ENCODE data around the gene RASA3.

RASA3 gene

DNA sequence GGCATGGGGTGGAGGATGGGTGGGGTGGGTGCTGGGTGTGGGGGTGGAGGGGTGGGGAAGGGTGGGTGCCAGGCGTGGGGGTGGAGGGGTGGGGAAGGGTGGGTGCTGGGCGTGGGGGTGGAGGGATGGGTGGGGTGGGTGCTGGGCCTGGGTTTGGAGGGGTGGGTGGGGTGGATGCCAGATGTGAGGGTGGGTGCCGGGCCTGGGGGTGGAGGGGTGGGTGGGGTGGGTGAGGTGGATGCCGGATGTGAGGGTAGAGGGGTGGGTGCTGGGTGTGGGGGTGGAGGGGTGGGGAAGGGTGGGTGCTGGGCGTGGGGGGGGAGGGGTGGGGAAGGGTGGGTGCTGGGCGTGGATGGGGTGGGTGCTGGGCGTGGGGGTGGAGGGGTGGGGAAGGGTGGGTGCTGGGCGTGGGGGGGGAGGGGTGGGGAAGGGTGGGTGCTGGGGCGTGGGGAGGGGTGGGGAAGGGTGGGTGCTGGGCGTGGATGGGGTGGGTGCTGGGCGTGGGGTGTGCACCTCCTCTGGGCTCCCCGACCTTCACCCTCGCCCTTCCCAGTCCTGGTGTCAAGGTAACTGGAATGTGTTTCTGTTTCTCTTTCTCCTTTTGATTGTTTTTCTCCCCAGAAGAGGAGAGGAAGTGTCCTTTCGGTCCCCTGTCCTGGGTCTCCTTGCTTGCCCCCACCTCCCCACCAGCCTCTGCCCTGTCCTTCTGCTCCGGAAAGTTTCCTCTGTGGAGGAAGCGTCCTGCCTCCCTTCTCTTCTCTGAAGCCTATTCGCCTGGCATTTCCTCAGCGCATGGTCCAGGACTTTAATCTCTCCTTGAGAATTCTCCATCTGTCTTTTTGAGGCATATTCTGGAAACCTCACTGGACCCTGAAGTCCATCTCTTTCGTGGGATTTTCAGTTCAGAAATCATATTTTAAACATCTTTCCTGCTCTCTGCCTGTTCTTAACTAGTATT is 23.8 kb upstream of the RASA3 start:
- Histone ChIP-seq H3K36me3 (no peaks in the 10 kb centered on the region), H3K4me1 (peaks cover 57% of the 10 kb centered on the region), H3K27me3 (no peaks in the 10 kb centered on the region), H3K27ac (0 out of 2 replicates have a peak overlapping the region, but pooled peaks have one; percentile 44), H3K4me3 (no peak overlapping the region), H3K9ac (no peak overlapping the region), H3K4me2 (no peak overlapping the region), H4K20me1 (no peaks in the 10 kb centered on the region), H3K9me3 (no peaks in the 10 kb centered on the region)
- TF ChIP-seq Cebpa-rat (IDR thresholded peaks at IDR 0.05), result no peak

DNA sequence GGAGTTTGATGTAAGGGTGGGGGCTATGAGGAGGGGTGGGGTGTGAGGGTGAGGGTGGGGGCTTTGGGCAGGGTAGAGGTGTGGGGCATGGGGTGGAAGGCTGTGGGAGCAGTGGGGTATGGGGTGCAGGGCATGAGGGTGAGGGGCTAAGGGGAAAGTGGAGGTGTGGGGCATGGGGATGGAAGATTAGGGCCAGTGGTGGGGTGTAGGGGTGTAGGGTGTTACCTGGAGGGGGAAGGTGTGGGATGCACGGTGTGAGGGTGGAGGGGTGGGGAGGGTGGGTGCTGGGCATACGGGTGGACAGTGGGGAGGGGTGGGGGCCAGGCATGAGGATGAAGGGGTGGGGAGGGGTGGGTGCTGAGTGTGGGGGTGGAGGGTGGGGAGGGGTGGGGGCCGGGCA is 22.9 kb upstream of the RASA3 start:
- H3K9ac ChIP-seq, result no peak overlapping the region

DNA sequence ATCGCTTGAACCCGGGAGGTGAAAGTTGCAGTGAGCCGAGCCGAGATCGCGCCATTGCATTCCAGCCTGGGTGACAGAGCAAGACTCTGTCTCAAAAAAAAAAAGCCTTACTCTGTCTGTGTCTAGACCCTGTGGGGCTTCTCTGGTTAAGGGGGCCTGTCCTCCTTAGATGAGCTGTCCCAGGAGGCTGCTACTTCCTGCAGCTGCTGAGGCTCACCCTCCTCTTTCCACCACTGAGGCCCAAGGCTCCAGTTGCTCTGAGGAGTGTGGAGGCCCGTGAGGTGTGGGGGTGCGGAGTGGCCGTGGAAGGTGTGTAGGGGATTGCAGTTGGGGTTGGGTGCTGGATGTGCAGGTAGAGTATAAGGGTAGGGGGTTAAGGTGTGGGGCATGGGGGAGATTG is 22.1 kb upstream of the RASA3 start:
- H3K4me3 ChIP-seq, result peak overlapping the region; percentile 50; the same call in 1 of the 2 replicates
- H3K4me1 ChIP-seq, result peaks cover 57% of the 10 kb centered on the region
- peak overlapping the region; percentile 73 for H3K9ac ChIP-seq
- H3K27ac ChIP-seq, result peak overlapping the region; percentile 76
- H3K4me2 ChIP-seq, result peak overlapping the region; percentile 94
- no peaks in the 10 kb centered on the region for H3K36me3 ChIP-seq
- TF ChIP-seq Cebpa-rat (IDR thresholded peaks at IDR 0.05), result no peak
- no peaks in the 10 kb centered on the region for H4K20me1 ChIP-seq
- H3K9me3 ChIP-seq, result no peaks in the 10 kb centered on the region
- H3K27me3 ChIP-seq, result no peaks in the 10 kb centered on the region

More for the DNA sequence above, 22.9 kb upstream of the RASA3 start:
- Histone ChIP-seq H3K4me1 (peaks cover 57% of the 10 kb centered on the region), H3K4me2 (no peak overlapping the region), H3K27ac (no peak overlapping the region), H3K36me3 (no peaks in the 10 kb centered on the region), H3K4me3 (no peak overlapping the region), H3K9me3 (no peaks in the 10 kb centered on the region), H4K20me1 (no peaks in the 10 kb centered on the region), H3K27me3 (no peaks in the 10 kb centered on the region)
- no peak for TF ChIP-seq Cebpa-rat (IDR thresholded peaks at IDR 0.05)

DNA sequence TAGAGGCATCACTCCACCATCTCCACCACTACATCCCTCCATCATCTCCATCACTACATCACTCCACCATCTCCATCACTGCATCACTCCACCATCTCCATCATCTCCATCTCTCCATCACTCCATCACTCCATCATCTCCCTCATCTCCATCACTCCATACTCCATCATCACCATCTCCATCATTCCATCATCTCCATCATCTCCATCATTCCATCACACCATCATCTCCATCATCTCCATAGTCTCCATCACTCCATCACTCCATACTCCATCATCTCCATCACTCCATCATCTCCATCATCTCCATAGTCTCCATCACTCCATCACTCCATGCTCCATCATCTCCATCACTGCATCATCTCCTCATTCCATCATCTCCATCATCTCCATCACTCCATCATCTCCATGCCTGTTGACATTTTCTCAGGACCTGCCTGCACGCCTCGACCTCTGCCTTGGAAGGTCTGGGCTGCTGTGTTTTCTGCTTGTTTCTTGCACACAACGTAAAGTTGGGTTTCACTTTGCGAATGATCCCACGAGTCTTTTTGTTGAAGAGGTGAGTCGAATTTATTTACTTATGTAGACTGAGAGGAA is 21.2 kb upstream of the RASA3 start:
- Histone ChIP-seq H3K27me3 (no peaks in the 10 kb centered on the region), H3K4me3 (peak overlapping the region; percentile 50; the same call in 1 of the 2 replicates), H3K27ac (peak overlapping the region; percentile 76), H3K4me2 (peak overlapping the region; percentile 94), H3K36me3 (no peaks in the 10 kb centered on the region), H3K4me1 (peaks cover 62% of the 10 kb centered on the region), H3K9me3 (no peaks in the 10 kb centered on the region), H4K20me1 (no peaks in the 10 kb centered on the region), H3K9ac (peak overlapping the region; percentile 73)
- TF ChIP-seq Cebpa-rat (IDR thresholded peaks at IDR 0.05), result no peak

DNA sequence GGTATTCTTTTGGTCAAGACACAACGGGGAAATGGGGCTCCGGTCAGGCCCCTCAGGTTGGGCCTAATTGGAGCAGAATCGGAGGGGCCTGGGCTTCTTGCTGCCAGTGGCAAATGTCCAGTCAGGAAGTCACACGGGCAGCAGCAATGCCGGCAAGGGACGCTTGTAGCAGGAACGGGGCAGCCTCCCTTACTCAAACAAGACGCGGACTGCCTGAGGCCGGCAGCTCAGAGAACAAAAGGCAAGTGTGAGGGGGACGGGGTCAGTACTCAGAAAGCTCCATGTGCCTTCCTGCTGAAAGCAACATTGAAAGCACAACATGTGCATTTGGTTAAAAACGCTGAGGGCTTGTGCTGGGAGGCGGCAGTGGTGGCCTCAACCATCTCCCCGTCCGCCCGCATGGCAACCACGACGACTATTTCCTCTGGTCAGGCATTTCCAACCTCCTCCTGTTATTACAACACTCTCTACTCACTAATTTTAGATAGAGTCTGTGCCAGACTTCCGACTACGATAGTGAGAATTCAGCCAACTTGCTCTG is 20.5 kb upstream of the RASA3 start:
- no peak overlapping the region for H3K4me3 ChIP-seq
- no peaks in the 10 kb centered on the region for H3K36me3 ChIP-seq
- no peak overlapping the region for H3K9ac ChIP-seq
- no peak for TF ChIP-seq Cebpa-rat (IDR thresholded peaks at IDR 0.05)
- peak overlapping the region; percentile 94 for H3K4me2 ChIP-seq
- H3K27me3 ChIP-seq, result no peaks in the 10 kb centered on the region
- no peaks in the 10 kb centered on the region for H4K20me1 ChIP-seq
- peaks cover 69% of the 10 kb centered on the region for H3K4me1 ChIP-seq
- H3K27ac ChIP-seq, result no peak overlapping the region
- no peaks in the 10 kb centered on the region for H3K9me3 ChIP-seq

DNA sequence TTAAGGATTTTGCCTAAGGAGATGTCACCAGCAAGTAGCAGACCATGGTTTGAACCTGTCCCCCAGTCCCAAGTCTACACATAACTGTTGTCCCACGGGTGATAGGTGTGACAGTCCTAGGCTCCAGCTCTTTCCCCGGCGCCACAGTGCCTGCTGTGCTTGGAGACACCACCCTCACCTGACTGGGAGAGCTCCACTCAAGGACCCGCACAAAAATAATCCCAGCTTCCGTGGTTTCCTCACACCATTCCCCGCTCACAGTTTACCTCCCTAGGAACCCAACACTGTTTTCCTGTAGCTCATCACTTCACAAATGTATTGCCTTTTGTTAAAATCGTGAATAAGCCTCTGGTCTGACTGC is 19.8 kb upstream of the RASA3 start:
- H4K20me1 ChIP-seq, result no peaks in the 10 kb centered on the region
- peak overlapping the region; percentile 94; the same call in 1 of the 2 replicates for H3K4me2 ChIP-seq
- no peak overlapping the region for H3K27ac ChIP-seq
- H3K4me3 ChIP-seq, result no peak overlapping the region
- TF ChIP-seq Cebpa-rat (IDR thresholded peaks at IDR 0.05), result no peak
- no peaks in the 10 kb centered on the region for H3K36me3 ChIP-seq
- H3K27me3 ChIP-seq, result no peaks in the 10 kb centered on the region
- H3K4me1 ChIP-seq, result peaks cover 73% of the 10 kb centered on the region
- no peaks in the 10 kb centered on the region for H3K9me3 ChIP-seq
- no peak overlapping the region for H3K9ac ChIP-seq

DNA sequence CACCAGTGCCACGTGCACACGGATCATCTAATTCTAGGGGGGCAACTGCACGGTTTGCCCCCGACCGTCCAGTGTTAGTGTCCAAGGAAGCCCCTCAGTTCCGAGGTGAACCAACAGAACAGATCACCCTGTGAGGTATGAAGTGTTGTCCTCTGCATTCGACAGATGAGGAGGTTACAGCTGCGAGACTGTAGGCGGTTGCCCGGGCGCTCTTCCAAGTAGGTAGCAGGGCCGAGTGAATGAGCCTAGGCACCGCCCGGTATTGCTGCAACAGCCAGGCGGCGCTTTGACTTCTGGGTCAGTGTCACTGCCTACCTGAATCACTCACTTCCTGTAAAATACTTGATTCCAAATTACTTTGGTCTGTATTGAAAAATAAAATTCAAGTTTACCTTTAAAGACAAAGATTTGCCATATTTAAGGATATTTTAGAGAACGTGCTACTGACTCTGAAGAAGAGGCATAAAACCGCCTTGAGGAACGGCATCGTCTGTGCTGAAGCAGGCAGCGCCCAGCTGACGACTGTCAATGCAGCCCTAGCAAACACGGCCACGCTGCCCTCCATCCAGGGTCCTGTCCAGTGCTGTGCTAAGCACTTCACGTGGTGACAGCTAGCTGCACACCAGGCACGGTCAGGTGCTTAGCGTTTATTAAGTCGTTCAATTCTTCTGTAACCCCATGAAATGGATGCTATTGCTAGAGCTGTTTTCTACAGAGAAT is 19.3 kb upstream of the RASA3 start:
- Histone ChIP-seq H3K36me3 (no peaks in the 10 kb centered on the region), H3K27me3 (no peaks in the 10 kb centered on the region), H4K20me1 (no peaks in the 10 kb centered on the region), H3K9ac (no peak overlapping the region), H3K4me1 (peaks cover 78% of the 10 kb centered on the region), H3K27ac (no peak overlapping the region), H3K9me3 (no peaks in the 10 kb centered on the region), H3K4me2 (no peak overlapping the region), H3K4me3 (no peak overlapping the region)
- no peak for TF ChIP-seq Cebpa-rat (IDR thresholded peaks at IDR 0.05)

DNA sequence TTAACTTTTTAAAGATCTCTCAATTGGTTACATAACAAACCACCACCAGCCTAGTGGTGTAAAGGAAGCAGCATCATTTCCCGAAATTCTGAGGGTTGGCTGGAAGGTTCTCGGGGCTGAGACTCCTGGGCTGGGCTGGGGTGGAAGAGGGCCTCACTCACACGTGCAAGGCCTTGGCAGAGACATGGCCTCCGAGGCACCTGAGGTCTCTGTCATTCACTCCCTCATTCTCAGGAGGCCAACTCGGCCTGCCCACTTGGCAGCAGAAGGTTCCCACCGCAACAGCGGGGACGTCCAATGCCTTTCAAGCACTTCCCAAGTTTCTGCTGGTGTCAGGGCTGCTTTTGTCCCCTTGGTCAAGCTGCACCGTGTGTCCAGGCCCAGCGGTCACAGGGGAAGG is 18.6 kb upstream of the RASA3 start:
- Histone ChIP-seq H3K4me3 (no peak overlapping the region), H3K9ac (no peak overlapping the region), H3K9me3 (no peaks in the 10 kb centered on the region), H3K27me3 (no peaks in the 10 kb centered on the region), H3K4me1 (peaks cover 81% of the 10 kb centered on the region), H3K4me2 (peak overlapping the region; percentile 39), H4K20me1 (no peaks in the 10 kb centered on the region), H3K36me3 (no peaks in the 10 kb centered on the region), H3K27ac (no peak overlapping the region)
- no peak for TF ChIP-seq Cebpa-rat (IDR thresholded peaks at IDR 0.05)
